ENCODE data around the gene GLIS1.

GLIS1 gene

GRCh38 chr1:53502641-53503432 is 236.1 kb downstream of the GLIS1 start:
- DNase-seq = no peak

- DNase-seq = no peak
Measured at GRCh38 chr1:53501065-53502005, 237.6 kb downstream of the GLIS1 start.

GRCh38 chr1:53500204-53501064 is 238.5 kb downstream of the GLIS1 start:
- DNase-seq = no peak

GRCh38 chr1:53499257-53500203 is 239.4 kb downstream of the GLIS1 start:
- no peak for DNase-seq

GRCh38 chr1:53498555-53499131 is 240.3 kb downstream of the GLIS1 start:
- DNase-seq = peak; percentile 2

- DNase-seq = no peak
Measured at GRCh38 chr1:53495633-53496345, 243.2 kb downstream of the GLIS1 start.

GRCh38 chr1:53490351-53490750 is 248.6 kb downstream of the GLIS1 start:
- no peak for DNase-seq

- DNase-seq = no peak
Measured at GRCh38 chr1:53486395-53487026, 252.5 kb downstream of the GLIS1 start.

GRCh38 chr1:53485478-53486394 is 253.2 kb downstream of the GLIS1 start:
- peak; percentile 55 for DNase-seq

GRCh38 chr1:53484705-53485477 is 254.1 kb downstream of the GLIS1 start:
- DNase-seq = no peak

GRCh38 chr1:53483656-53484055 is 255.3 kb downstream of the GLIS1 start:
- DNase-seq = no peak

- no peak for DNase-seq
Measured at GRCh38 chr1:53483170-53483569, 255.8 kb downstream of the GLIS1 start.

GRCh38 chr1:53482441-53483153 is 256.4 kb downstream of the GLIS1 start:
- DNase-seq = no peak

- DNase-seq = no peak
Measured at GRCh38 chr1:53481456-53481855, 257.5 kb downstream of the GLIS1 start.

GRCh38 chr1:53480678-53481077 is 258.3 kb downstream of the GLIS1 start:
- DNase-seq = no peak

GRCh38 chr1:53478502-53478818 is 260.5 kb downstream of the GLIS1 start:
- no peak for DNase-seq

- no peak for DNase-seq
Measured at GRCh38 chr1:53477651-53478501, 261.1 kb downstream of the GLIS1 start.

Measured in CD4-positive, alpha-beta T cell treated with Interleukin-17A for 1 hour (primary cell).